ENCODE data around the gene CYP4V2.

DNA sequence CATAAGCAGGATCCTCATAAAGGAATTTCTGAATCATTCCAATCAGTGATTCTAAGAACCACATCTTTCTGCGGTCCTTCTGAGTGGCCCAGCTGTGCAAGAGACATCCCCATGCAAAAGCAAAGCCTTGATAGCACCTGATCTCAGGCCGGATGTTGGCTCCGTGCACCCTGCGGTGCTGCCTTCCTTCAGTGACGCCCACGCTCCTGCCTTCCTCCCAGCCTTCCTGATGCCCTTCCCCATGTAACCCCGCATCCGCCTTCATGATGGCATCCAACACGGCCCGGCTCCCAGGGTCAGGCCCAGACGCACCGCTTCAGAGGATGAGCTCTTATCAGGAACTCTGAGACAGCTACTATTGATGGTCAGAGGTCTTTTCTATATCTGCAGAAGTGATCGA lies 20.4 kb upstream of the CYP4V2 start:
- TF ChIP-seq, protein P1, sequence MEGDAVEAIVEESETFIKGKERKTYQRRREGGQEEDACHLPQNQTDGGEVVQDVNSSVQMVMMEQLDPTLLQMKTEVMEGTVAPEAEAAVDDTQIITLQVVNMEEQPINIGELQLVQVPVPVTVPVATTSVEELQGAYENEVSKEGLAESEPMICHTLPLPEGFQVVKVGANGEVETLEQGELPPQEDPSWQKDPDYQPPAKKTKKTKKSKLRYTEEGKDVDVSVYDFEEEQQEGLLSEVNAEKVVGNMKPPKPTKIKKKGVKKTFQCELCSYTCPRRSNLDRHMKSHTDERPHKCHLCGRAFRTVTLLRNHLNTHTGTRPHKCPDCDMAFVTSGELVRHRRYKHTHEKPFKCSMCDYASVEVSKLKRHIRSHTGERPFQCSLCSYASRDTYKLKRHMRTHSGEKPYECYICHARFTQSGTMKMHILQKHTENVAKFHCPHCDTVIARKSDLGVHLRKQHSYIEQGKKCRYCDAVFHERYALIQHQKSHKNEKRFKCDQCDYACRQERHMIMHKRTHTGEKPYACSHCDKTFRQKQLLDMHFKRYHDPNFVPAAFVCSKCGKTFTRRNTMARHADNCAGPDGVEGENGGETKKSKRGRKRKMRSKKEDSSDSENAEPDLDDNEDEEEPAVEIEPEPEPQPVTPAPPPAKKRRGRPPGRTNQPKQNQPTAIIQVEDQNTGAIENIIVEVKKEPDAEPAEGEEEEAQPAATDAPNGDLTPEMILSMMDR (IDR thresholded peaks at IDR 0.05), result no peak
- TF ChIP-seq EZH2 (IDR thresholded peaks at IDR 0.05; ENCODE audit: borderline replicate concordance, insufficient read depth, low read depth, low read length, poor library complexity, severe bottlenecking), result no peak

Measured in B cell (primary cell).